ENCODE measurements around the gene DMBT1.

DNA sequence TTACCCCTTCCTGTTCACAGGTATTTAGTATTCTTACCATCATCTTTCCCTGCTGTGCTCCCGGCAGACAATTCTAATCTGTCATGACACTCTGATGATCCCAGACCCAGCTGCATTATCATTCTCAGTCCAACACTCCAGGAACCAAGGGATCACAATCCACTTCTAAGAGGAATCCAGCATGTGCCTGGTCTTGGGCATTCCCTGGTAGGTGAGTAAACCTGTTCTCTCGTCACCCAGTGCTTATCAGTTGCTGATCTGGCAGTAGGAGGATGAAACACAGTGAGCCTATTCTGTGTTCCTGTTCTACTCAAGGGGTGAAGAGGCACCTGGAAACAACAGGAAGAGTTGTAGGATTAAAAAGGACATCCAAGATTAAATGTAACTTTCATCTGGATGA is 1.3 kb upstream of the DMBT1 start:
- TF ChIP-seq, protein P1, sequence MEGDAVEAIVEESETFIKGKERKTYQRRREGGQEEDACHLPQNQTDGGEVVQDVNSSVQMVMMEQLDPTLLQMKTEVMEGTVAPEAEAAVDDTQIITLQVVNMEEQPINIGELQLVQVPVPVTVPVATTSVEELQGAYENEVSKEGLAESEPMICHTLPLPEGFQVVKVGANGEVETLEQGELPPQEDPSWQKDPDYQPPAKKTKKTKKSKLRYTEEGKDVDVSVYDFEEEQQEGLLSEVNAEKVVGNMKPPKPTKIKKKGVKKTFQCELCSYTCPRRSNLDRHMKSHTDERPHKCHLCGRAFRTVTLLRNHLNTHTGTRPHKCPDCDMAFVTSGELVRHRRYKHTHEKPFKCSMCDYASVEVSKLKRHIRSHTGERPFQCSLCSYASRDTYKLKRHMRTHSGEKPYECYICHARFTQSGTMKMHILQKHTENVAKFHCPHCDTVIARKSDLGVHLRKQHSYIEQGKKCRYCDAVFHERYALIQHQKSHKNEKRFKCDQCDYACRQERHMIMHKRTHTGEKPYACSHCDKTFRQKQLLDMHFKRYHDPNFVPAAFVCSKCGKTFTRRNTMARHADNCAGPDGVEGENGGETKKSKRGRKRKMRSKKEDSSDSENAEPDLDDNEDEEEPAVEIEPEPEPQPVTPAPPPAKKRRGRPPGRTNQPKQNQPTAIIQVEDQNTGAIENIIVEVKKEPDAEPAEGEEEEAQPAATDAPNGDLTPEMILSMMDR (IDR thresholded peaks at IDR 0.05), result no peak
- TF ChIP-seq POLR2A (IDR thresholded peaks at IDR 0.05) (no peak), EP300 (IDR thresholded peaks at IDR 0.05) (no peak), POLR2AphosphoS5 (IDR thresholded peaks at IDR 0.05) (no peak)
